DND-41 (cell line): ENCODE results near the gene DPP6.

Source experiments
- CTCF ChIP-seq: IDR thresholded peaks from 2 replicates; pipeline ENCODE4 v1.5.1; 2012; ENCODE audit warnings: borderline replicate concordance, low read length, moderate library complexity, mild to moderate bottlenecking; ENCODE audit not compliant: poor library complexity, severe bottlenecking; ENCODE audit errors: extremely low read depth
- EZH2 ChIP-seq: IDR thresholded peaks from 3 replicates; pipeline ENCODE4 v1.6.1; 2012; ENCODE audit warnings: borderline replicate concordance, low read depth, mild to moderate bottlenecking, moderate library complexity, low read length, inconsistent platforms; ENCODE audit not compliant: severe bottlenecking

- no peak for TF ChIP-seq CTCF
- TF ChIP-seq EZH2 = no peak
Observed at GRCh38 chr7:154450451-154450850, 398.3 kb downstream of the DPP6 start.
